ENCODE data around the gene NAA80.

Gene NAA80

DNA sequence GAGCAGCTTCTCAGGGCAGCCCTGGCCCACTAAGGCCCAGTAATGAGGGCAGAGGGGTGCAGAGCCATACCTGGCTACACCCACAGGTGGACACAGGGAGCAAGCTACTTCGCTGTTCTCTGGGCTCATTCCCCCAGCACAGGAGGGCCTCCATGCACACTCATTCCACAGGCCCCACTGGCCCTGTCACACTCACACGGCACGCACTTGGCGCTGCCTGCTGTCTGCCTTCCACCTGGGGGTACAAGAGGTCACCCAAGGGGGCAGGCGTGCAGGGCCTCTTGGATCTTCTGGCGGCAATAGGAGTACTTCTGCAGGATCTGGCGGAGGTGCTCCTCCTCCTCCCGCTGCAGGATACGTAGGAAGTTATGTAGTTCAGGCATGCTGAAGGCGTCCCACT lies 31.1 kb upstream of the NAA80 start:
- DNase-seq (ENCODE audit: low read depth in 3 of 3, low spot score in 1 of 3): no peak

DNA sequence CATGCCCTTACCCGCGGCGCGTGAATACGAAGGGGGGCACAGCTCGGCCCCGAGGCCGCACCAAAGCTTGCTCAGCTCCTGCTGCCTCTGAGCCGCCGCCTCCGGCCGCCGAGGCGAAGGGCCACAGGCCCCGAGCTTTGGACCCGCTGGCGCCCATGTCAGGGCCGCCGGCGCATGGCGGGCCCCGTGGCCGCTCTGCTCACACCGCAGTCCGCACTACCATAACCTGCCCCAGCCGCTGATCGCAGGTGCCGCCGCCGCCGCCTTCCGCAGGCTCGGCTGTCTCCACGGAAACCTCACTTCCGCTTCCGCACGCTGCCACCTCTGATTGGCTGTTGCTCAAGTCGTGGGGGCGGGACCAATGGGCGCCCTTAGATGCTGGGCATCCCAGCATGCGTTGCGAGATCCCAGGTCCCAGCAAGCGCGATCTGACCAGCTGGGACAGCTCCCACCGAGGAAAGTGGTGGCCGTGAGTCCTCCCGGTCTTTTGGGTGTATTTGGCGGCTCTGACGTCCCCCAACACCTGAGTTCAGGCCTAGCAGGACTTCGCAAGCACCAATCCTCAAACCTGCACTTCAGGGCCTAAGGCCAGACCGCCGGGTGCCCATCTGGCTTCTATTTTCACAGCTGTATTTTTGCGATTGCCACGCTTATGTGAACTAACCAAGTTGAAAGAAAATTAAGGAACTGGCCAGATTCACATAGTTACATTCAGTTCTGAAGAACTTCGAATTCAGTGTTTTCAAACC lies 28.9 kb upstream of the NAA80 start, which contains the start of gene TUSC2:
Gene TUSC2, minus strand, starts transcription at position 281 of the 749 bp plus-strand sequence. Its CDS starts 124 bp downstream, at position 157.
- DNase-seq (ENCODE audit: low read depth in 3 of 3, low spot score in 1 of 3): peak; percentile 80 to 88 (median 86)

- no peak for DNase-seq (ENCODE audit: low read depth in 3 of 3, low spot score in 1 of 3)
These were observed 27.9 kb upstream of the NAA80 start for GRCh38 chr3:50327129-50327528.

GRCh38 chr3:50326182-50326541 lies 27.0 kb upstream of the NAA80 start:
- no peak for DNase-seq (ENCODE audit: low read depth in 3 of 3, low spot score in 1 of 3)

- no peak for DNase-seq (ENCODE audit: low read depth in 3 of 3, low spot score in 1 of 3)
These were observed 26.4 kb upstream of the NAA80 start for GRCh38 chr3:50325497-50326181.

DNA sequence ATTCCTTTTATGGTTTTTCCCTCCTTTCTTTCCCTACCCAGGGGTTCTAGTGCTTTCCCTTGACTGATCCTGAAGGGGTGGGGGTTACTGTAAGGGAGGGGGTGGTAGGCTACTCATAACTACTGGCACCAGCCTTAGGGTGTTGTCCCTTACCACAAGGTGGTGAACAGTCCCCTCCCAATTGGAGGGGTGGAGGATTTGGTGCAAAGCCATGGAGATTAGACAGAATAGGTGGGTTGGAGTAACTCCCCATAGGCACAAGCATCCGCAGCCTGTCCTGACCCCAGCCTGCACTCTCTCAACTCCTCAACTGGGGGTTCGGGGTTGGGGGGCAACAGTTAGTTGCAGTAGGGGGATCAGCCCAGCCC lies 25.9 kb upstream of the NAA80 start:
- DNase-seq (ENCODE audit: low read depth in 3 of 3, low spot score in 1 of 3): no peak

- DNase-seq (ENCODE audit: low read depth in 3 of 3, low spot score in 1 of 3): peak in 1 of 3 donors; percentile 44
These were observed 25.3 kb upstream of the NAA80 start for GRCh38 chr3:50324351-50325112.

DNA sequence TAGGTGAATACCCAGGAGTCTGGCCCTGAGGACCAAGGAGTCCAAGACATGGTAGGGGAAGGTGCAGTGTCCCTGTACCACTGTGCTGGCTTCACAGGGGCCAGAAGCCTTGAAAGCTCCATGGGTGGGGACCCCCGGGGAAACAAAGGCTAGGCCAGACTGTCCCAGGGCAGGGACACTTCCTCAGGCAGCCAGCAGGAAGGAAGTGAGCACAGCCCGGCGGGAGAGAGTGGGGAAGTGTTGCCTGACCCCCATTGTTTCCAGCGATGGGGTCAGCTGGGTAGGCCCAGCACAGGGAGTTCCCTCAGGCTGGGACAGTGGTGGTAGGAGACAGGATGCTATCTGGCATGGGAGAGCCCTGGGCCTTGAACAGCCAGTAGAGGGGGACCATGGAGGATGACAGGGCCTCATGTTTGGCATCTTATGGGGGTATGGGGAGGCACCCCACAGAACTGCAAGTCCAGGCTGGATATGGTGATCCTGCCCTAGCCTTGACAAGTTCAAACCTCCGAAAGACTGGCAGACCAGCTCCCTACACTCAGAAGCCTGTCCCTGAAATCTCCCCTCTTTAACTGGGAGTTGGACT lies 24.5 kb upstream of the NAA80 start:
- DNase-seq (ENCODE audit: low read depth in 3 of 3, low spot score in 1 of 3): no peak

- DNase-seq (ENCODE audit: low read depth in 3 of 3, low spot score in 1 of 3): no peak
These were observed 23.9 kb upstream of the NAA80 start for GRCh38 chr3:50323092-50323600.

GRCh38 chr3:50322386-50323091 lies 23.3 kb upstream of the NAA80 start, which contains the start of gene HYAL2:
TSS of gene HYAL2 (minus strand) at chr3:50322745. CDS start at chr3:50320489, 2,256 bp downstream.
- no peak for DNase-seq (ENCODE audit: low read depth in 3 of 3, low spot score in 1 of 3)

- no peak for DNase-seq (ENCODE audit: low read depth in 3 of 3, low spot score in 1 of 3)
These were observed 22.8 kb upstream of the NAA80 start for GRCh38 chr3:50322115-50322385.

DNA sequence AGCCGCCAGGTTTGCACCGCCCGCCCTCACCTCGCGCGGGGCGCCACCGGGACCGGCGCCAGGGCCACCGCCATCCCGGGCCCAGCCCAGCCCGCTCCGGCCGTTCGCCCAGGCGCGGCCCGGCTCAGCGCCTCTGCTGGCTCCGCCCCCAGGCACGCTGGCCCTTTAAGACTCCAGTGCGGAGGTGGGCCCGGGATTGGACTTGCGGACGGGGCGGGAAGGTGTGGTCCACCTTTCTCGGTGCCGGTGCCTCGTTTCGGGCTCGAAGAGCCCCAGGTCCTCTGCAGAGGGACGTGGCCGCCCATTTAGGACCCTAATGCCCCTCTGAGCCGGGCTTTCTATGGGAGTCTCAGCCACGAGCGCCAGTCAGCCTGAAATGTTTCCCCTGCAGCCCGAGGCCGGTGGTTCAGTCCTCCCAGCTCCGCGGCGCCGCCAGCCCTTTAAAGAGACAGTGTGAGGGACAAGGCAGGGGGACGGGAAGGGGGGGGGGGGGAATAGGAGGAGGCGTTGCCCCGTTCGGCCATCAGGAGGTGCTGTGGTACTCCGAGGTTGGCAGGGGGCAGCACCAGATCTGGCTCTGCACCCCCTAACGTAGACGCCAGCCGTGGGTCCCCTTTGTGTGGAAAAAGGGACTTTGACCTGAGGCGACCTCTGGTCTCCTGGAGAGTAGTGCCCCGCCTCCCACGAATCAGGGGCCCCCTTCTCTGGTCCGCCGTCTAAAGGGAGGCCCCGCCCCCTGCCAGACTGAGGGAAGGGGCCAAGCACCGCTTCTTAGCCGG lies 22.3 kb upstream of the NAA80 start:
- peak in 2 of 3 donors; percentile 55 to 65 for DNase-seq (ENCODE audit: low read depth in 3 of 3, low spot score in 1 of 3)

DNA sequence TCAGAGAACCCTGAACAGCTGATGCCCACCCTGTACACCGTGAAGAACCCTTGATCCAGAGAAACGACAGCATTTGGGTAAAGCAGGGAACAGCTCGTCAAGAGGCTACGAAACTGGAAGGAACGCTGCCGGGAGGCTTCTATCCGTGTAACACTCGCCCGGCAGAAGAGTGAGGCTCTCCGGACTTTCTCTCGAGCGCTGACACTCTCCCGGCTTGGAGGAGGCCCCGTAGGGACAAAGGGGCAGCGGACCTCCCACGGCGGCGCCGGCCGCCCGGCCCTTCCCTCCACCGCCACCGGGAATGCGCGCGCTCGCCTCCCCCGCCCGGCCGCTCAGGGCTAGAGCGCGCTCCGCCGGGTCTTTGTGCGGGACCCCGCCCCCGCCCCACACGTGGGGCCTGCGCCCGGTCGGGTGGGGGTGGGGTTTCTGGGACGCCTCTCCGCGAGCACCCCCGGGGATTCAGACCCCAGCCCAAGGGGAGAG lies 21.7 kb upstream of the NAA80 start:
- DNase-seq (ENCODE audit: low read depth in 3 of 3, low spot score in 1 of 3): peak in 2 of 3 donors; percentile 36 to 52

- no peak for DNase-seq (ENCODE audit: low read depth in 3 of 3, low spot score in 1 of 3)
These were observed 20.9 kb upstream of the NAA80 start for GRCh38 chr3:50319894-50320625.

DNA sequence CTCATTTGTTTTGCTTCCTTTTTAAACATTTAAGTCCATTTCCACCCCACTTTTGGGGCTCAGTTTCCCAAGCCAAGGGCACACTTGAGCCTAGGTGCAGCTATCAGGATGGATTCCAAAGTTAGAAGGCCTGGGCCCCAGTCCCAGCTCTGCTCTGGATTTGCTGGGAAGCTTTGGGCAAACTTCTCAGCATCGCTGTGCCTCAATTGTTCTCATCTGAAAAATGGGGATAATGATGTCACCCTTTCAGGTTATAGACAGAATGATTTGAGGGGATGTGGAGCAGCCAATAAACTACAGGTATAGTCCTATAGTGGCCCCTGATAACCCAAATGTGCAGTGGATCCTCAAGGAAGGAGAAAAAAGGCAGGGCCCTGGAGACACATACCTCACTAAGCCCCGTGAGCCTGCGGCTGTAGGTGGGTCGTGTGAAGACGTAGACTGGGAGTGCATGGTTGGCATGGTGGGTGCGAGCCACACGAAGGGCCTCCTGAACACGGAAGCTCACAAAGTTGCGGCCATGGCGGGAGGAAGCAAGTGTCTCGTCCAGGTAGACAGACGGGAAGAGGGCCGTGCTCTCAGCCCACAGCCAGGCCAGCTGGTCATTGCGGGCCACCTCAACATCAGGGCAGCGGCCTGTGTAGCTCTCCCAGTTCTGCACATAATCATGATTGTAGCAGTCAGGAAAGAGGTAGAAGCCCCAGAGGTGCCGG lies 20.1 kb upstream of the NAA80 start:
- DNase-seq (ENCODE audit: low read depth in 3 of 3, low spot score in 1 of 3): no peak

- DNase-seq (ENCODE audit: low read depth in 3 of 3, low spot score in 1 of 3): no peak
These were observed 19.4 kb upstream of the NAA80 start for GRCh38 chr3:50318615-50319014.

GRCh38 chr3:50318163-50318562 lies 19.0 kb upstream of the NAA80 start:
- no peak for DNase-seq (ENCODE audit: low read depth in 3 of 3, low spot score in 1 of 3)

DNA sequence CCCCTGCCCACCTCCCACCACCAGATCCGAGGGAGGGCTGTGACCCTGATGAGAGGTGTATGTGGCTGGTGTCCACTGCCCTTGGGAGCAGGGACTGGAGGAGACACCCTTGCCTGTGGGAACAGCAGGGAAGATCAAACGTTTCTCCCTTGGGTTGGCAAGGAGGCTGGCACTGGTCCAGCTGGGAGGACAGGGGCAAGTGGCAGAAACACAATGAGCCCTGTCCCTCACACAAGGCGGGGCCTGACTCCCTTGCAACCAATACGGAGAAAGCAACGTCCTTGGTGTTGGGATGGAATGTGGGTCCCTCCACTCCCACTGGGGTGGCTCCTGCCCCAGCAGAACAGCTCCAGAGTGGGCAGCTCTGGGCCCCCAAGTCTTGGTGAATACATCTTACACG lies 18.1 kb upstream of the NAA80 start:
- no peak for DNase-seq (ENCODE audit: low read depth in 3 of 3, low spot score in 1 of 3)

Measured in stimulated activated CD4-positive, alpha-beta T cell treated with anti-CD3 and anti-CD28 coated beads, TNF-alpha, amount 100 ng/mL, for 1 hour (primary cell).